ENCODE data around the gene GRHL1. TPM values are rescaled to one million over a fixed set of nuclear protein-coding genes. Genes with fewer than 3 reads are reported as not detected.
A peak's percentile ranks its signal among the peaks of the same experiment; 100 is the strongest.

GRHL1 gene
- total and polyA plus RNA-seq, 9 of the 15 experiments (the other 6 are each of a cell fraction or from before 2014, with no cell fraction given), result 1.7 to 6.1 (median 4.7) TPM

GRCh38 chr2:10028988-10029874 is 77.7 kb downstream of the GRHL1 start (continued):
- TF ChIP-seq CEBPZ (IDR thresholded peaks at IDR 0.05; ENCODE audit: borderline replicate concordance, low read depth, low read length) (no peak), TFE3 (CRISPR knock-in tag; IDR thresholded peaks at IDR 0.05) (no peak), SRF (CRISPR knock-in tag; IDR thresholded peaks at IDR 0.05) (peak in 1 of 2 experiments; percentile 64; a peak in 1 of 4 replicates), ZNF740 (CRISPR knock-in tag; IDR thresholded peaks at IDR 0.05) (no peak), ZNF740 (tag; IDR thresholded peaks at IDR 0.05) (no peak), MTF1 (CRISPR knock-in tag; IDR thresholded peaks at IDR 0.05; ENCODE audit: borderline replicate concordance) (no peak), SMARCE1 (IDR thresholded peaks at IDR 0.05) (0 out of 2 replicates have a peak, but pooled peaks have one; percentile 30), OTX1 (CRISPR knock-in tag; IDR thresholded peaks at IDR 0.05) (no peak), LCOR (CRISPR knock-in tag; IDR thresholded peaks at IDR 0.05) (no peak), MXD1 (CRISPR knock-in tag; IDR thresholded peaks at IDR 0.05; ENCODE audit: borderline replicate concordance, poor library complexity, severe bottlenecking) (no peak), ZNF655 (CRISPR knock-in tag; IDR thresholded peaks at IDR 0.05) (no peak), NCOR1 (IDR thresholded peaks at IDR 0.05) (peak; percentile 66), EGR1 (conservative IDR thresholded peaks at IDR 0.05) (peak; percentile 96), GTF2E2 (tag; IDR thresholded peaks at IDR 0.05) (no peak; the same call in 1 of the 2 replicates)
- TF ChIP-seq, protein P1, sequence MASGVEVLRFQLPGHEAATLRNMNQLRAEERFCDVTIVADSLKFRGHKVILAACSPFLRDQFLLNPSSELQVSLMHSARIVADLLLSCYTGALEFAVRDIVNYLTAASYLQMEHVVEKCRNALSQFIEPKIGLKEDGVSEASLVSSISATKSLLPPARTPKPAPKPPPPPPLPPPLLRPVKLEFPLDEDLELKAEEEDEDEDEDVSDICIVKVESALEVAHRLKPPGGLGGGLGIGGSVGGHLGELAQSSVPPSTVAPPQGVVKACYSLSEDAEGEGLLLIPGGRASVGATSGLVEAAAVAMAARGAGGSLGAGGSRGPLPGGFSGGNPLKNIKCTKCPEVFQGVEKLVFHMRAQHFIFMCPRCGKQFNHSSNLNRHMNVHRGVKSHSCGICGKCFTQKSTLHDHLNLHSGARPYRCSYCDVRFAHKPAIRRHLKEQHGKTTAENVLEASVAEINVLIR (CRISPR knock-in tag; IDR thresholded peaks at IDR 0.05), result no peak

All from K562 (cell line).